Activated CD4-positive, alpha-beta memory T cell treated with anti-CD3 and anti-CD28 coated beads, Interleukin-2, amount 10 ng/mL, durations not matched to agents 7 days and 5 days (primary cell): ENCODE measurements around the gene CHRD. TPM values are rescaled to one million over a fixed set of nuclear protein-coding genes. Genes with fewer than 3 reads are reported as not detected.
A peak's percentile ranks its signal among the peaks of the same experiment; 100 is the strongest.

ENCODE experiments used
- CTCF ChIA-PET: fragments of 350-600 bp; sonication (Branson Sonifier 250); formaldehyde crosslinking; loops from one replicate; lab custom pipeline; 2021; ENCODE audit warnings: antibody characterized with exemption, inconsistent platforms; lab: Charles Lee
- POLR2A ChIA-PET: fragments of 350-600 bp; sonication (Branson Sonifier 250); formaldehyde crosslinking; loops from one replicate; lab custom pipeline; 2021; ENCODE audit warnings: antibody characterized with exemption; lab: Charles Lee
- DNase-seq: peaks from one replicate; pipeline ENCODE4 v3.0.0-alpha.2; 2020
- H3K27ac Mint-ChIP-seq: one replicate; pipeline ENCODE4 v1.8.0; 2021; ENCODE audit warnings: mild to moderate bottlenecking, mixed read lengths
- H3K27me3 Mint-ChIP-seq: one replicate; pipeline ENCODE4 v1.8.0; 2021; ENCODE audit warnings: mixed read lengths
- H3K36me3 Mint-ChIP-seq: one replicate; pipeline ENCODE4 v1.8.0; 2021; ENCODE audit warnings: low read depth, mixed read lengths
- H3K4me1 Mint-ChIP-seq: one replicate; pipeline ENCODE4 v1.8.0; 2021; ENCODE audit warnings: mixed read lengths
- H3K4me3 Mint-ChIP-seq: one replicate; pipeline ENCODE4 v1.8.0; 2021; ENCODE audit warnings: mild to moderate bottlenecking, mixed read lengths
- H3K9me3 Mint-ChIP-seq: one replicate; pipeline ENCODE4 v1.8.0; 2021; ENCODE audit warnings: mixed read lengths
- total RNA-seq, 2 experiments: library from RNA; stranded (reverse); gene quantifications; one replicate each; pipeline ENCODE4 v1.2.3, GENCODE V29; 2021

The CHRD gene
- total RNA-seq, 2 experiments from 2014 or later: not detected

DNA sequence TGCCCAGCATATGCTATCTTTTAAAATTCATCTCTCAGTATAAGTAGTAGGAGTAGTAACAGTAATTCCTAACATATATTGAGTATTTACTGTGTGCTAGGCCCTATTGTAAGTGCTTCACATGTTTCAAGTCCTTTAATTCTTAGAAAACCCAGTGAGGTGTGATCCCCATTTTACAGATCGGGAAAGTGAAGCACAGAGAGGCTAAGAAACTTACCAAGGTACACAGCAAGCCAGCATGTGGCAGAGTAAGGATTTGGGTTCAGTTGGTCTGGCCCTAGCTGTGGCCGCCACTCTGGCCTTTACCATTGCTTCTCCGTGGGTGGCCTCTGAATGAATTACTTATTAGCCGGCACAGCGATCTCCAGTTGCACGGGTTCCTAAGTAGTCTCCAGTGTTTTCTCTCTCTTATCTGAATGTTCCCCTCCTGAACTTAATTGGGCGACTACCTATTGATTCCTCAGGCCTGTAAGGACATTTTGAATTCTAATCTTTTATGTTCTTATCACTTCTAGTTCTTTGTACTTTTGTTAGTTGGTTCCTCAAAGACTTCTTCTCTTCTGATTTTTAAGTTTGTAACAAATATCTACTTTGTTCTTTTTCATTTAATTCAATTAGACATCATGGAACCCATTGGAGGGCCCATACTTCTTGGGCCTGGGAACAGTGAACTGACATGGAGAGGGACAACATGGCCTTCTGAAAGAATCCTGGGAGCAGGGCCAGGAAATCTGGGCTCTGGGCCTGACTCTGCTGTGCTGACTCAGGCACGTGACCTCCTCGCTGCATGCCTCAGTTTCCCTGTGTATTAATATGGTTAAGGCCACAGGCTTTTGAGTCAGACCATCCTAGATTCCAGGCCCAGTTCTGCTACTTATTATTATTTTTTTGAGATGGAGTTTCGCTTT, 30.0 kb upstream of the CHRD start:
- H3K27me3 Mint-ChIP-seq: no peaks in the 10 kb centered on the region
- H3K4me1 Mint-ChIP-seq: peaks cover 13% of the 10 kb centered on the region
- ChIA-PET CTCF (interaction anchor here (1.1 kb wide), 1 partner anchor 13 kb away, joined by 3 read pairs; the partner anchor contains the start of gene FAM131A), POLR2A (interaction anchor here (3.2 kb wide), 1 partner anchor 12 kb away, joined by 10 read pairs; the partner anchor contains the start of genes CLCN2 and POLR2H)
- peaks cover 2% of the 10 kb centered on the region for H3K36me3 Mint-ChIP-seq
- H3K4me3 Mint-ChIP-seq: no peak overlapping the region
- no peak overlapping the region for H3K27ac Mint-ChIP-seq
- no peak for DNase-seq
- H3K9me3 Mint-ChIP-seq: no peaks in the 10 kb centered on the region

DNA sequence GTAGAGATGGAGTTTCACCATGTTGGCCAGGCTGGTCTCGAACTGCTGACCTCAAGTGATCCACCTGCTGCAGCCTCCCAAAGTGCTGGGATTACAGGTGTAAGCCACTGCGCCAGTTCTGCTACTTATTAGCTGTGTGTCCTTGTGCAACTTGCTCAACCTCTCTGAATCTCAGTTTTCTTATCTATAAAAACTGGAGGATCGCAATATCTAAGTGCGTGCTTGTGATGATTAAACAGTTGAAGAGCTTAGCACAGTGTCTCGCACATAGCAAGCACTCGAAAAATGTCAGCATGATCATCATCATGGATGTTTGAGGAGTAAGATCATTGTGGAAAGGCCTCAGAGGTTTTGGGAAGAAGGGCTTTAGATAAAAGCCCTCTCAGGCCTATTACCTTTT, 29.2 kb upstream of the CHRD start:
- H3K4me3 Mint-ChIP-seq: no peak overlapping the region
- no peak for DNase-seq
- no peaks in the 10 kb centered on the region for H3K36me3 Mint-ChIP-seq
- CTCF ChIA-PET: interaction anchor here (0.8 to 3.6 kb wide), 3 partner anchors 13 to 45 kb away, joined by 3 to 19 read pairs (median 3); partner anchors contain the start of gene FAM131A
- POLR2A ChIA-PET: interaction anchor here (3.2 kb wide), 1 partner anchor 12 kb away, joined by 10 read pairs; the partner anchor contains the start of genes CLCN2 and POLR2H
- no peaks in the 10 kb centered on the region for H3K9me3 Mint-ChIP-seq
- no peak overlapping the region for H3K27ac Mint-ChIP-seq
- H3K4me1 Mint-ChIP-seq: peaks cover 13% of the 10 kb centered on the region
- no peaks in the 10 kb centered on the region for H3K27me3 Mint-ChIP-seq

DNA sequence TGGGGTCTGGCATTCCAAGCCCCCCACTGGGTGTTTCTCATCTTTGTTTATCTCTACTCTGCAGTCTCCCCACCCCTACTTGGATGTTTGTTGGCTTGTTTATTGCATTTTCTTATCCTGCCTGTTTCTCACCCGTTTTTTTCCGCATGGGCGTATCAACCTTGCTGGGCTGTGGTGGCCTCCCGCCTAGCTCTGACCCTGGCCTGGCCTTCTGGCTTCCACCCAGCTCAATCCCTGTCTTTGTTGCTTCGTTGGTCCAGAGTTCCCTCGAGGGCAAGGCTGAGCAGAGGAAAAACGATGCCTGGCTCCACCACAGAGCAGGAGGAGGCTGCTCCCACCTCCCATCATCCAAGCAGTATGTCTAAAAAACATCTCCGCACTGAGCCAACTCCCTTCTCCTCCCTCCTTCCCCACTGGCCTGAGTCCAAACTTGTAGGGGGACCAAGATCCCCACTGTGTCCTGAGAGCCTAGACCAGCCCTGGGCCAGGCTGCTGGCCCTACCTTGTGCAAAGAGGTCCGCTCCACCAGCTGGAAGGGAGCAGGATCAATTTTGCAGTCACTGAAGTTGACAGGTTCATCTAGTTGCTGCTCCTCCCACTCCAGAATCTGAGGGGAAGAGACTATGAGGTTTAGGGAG, 28.2 kb upstream of the CHRD start:
- DNase-seq: no peak
- Mint-ChIP-seq H3K4me1 (peaks cover 13% of the 10 kb centered on the region), H3K9me3 (no peaks in the 10 kb centered on the region), H3K4me3 (no peak overlapping the region), H3K36me3 (no peaks in the 10 kb centered on the region), H3K27ac (no peak overlapping the region), H3K27me3 (no peaks in the 10 kb centered on the region)
- ChIA-PET POLR2A (interaction anchor here (1.3 to 3.2 kb wide), 2 partner anchors 9 to 11 kb away, joined by 4 to 10 read pairs; partner anchors contain the start of genes CLCN2 and POLR2H), CTCF (interaction anchor here (0.7 to 3.6 kb wide), 4 partner anchors 20 to 192 kb away, joined by 3 to 19 read pairs (median 4); no protein-coding TSS in a partner anchor)

DNA sequence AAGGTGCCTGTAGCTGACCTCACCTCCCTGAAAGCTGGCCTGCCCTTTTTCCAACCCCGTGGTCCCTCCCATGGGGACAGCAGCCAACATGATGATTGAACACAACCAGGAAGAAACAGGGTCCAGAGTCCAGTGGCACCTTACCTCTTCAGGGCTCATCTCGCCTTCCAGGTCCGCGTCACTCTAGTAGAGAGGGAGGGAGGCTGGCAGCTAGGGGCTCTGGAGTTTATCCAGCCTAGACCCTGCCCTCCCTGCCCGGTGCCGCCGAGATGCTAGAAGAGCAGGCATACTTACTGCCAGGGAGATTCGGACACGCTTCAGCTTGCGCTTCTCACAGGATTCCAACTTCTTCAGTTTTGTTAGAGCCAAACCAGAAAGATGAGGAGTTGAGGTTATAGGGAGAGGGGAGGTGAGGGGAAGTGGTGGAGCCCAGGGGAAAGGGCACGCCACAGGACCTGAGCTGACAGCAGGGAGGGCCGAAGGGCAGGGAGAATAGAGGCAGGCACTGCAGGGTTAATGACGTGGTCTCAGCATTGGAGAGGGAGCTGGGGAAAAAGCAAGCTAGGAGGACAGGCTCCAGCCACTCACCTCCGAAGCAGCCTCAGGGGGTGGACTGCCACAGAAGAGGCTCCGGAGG, 27.6 kb upstream of the CHRD start:
- H3K4me1 Mint-ChIP-seq: peaks cover 11% of the 10 kb centered on the region
- no peak for DNase-seq

DNA sequence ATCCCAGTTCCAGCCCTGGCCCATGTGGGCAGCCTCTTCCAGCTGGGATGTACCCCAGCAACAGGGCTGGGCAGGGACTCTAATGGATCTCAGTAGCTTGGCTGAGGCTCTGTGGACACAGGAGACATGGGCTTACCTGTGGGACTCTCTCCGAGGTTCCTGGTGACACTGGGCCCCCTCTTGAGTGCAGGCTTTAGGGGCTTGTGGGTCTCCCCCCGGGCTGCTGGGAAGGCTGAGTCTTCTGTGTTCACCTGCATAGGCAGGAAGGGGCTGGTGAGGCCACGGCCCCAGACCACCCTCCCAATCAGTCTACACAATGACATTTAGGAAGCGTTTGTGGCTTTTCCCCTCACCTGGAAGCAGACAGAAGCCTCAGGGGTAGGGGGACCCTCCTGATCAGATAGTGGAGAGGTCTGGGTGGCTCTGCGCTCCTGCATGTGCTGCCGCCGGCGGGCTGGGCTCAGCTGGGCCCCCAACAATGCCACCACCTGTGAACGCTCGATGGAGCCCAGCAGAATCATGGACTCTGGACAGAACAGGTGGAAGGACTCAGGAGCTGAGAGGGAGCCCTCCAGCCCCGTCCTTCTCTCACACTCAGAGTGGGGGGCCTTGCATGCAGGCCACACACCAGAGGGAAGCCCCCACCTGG, 26.8 kb upstream of the CHRD start:
- H3K4me1 Mint-ChIP-seq: peaks cover 6% of the 10 kb centered on the region
- H3K9me3 Mint-ChIP-seq: no peaks in the 10 kb centered on the region
- no peak for DNase-seq
- POLR2A ChIA-PET: interaction anchor here (1.5 to 3.2 kb wide), 2 partner anchors 9 to 38 kb away, joined by 4 to 10 read pairs; partner anchors contain the start of genes CLCN2 and POLR2H
- H3K27me3 Mint-ChIP-seq: no peaks in the 10 kb centered on the region
- H3K27ac Mint-ChIP-seq: no peak overlapping the region
- H3K36me3 Mint-ChIP-seq: no peaks in the 10 kb centered on the region
- CTCF ChIA-PET: interaction anchor here (1.3 to 5.0 kb wide), 7 partner anchors 9 to 161 kb away, joined by 3 to 20 read pairs (median 7); no protein-coding TSS in a partner anchor
- H3K4me3 Mint-ChIP-seq: no peak overlapping the region

More for the DNA sequence above, 27.6 kb upstream of the CHRD start:
- Mint-ChIP-seq H3K27me3 (no peaks in the 10 kb centered on the region), H3K36me3 (no peaks in the 10 kb centered on the region), H3K27ac (no peak overlapping the region), H3K9me3 (no peaks in the 10 kb centered on the region), H3K4me3 (no peak overlapping the region)
- ChIA-PET CTCF (interaction anchor here (0.7 to 5.0 kb wide), 5 partner anchors 19 to 191 kb away, joined by 3 to 20 read pairs (median 6); no protein-coding TSS in a partner anchor), POLR2A (interaction anchor here (1.3 to 3.2 kb wide), 2 partner anchors 8 to 10 kb away, joined by 4 to 10 read pairs; partner anchors contain the start of genes CLCN2 and POLR2H)

DNA sequence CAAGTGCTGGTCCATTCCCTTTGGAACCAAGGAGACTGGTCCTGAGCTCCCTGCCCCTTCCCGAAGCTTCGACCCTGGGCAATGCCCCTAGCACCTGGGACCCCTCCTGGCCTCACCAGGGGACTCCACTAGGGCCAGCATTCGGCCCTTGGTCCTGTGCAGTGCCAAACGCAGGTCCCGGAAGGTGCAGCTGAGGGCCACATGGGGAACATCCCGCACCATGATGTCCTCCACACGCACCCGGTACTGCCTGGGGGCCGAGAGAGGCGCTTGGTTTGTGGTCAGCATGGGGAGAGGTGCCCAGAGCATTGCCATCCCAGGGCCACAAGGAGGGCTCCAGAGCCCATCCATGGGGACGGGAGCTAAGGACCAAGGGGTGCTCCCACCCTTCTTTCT, 26.3 kb upstream of the CHRD start:
- H3K27ac Mint-ChIP-seq: no peak overlapping the region
- H3K9me3 Mint-ChIP-seq: no peaks in the 10 kb centered on the region
- no peaks in the 10 kb centered on the region for H3K27me3 Mint-ChIP-seq
- ChIA-PET POLR2A (interaction anchor here (1.1 to 1.5 kb wide), 2 partner anchors 9 to 38 kb away, joined by 3 to 4 read pairs; no protein-coding TSS in a partner anchor), CTCF (interaction anchor here (0.6 to 5.0 kb wide), 11 partner anchors 8 to 161 kb away, joined by 3 to 20 read pairs (median 4); no protein-coding TSS in a partner anchor)
- no peak overlapping the region for H3K4me3 Mint-ChIP-seq
- no peak for DNase-seq
- H3K36me3 Mint-ChIP-seq: no peaks in the 10 kb centered on the region
- peaks cover 5% of the 10 kb centered on the region for H3K4me1 Mint-ChIP-seq

DNA sequence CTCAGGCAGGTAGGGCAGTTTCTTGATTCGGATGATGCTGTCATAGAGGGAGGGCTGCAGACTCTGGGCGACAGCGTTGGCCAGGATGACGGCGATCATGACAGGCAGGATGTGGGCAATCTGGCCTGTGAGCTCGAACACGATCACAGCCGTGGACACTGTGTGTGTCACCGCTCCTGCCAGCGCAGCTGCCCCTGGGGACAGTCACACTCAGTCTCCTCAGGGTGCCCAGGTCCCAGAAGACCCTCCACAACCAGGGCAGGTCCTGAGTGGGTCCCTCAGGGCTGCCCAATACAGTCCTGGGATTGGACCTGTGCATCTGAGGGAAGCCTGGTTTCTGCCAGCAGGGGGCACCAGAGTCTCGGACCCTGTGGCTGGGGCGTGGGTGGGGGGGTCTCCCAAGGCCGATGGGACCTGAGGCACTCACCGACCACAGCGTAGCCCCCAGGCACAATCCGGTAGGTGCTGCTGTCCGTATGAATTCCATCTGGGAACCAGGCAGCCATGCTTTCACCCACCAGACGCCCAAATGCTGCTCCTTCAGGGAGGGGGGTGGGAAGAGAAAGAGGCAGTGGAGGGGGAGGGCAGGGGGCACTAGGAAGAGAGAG, 25.6 kb upstream of the CHRD start:
- DNase-seq: peak; percentile 54
- ChIA-PET CTCF (interaction anchor here (0.6 to 5.0 kb wide), 12 partner anchors 8 to 188 kb away, joined by 3 to 20 read pairs (median 4); no protein-coding TSS in a partner anchor), POLR2A (interaction anchor here (1.1 to 1.5 kb wide), 2 partner anchors 8 to 39 kb away, joined by 3 to 4 read pairs; no protein-coding TSS in a partner anchor)
- H3K27me3 Mint-ChIP-seq: no peaks in the 10 kb centered on the region
- H3K9me3 Mint-ChIP-seq: no peaks in the 10 kb centered on the region
- H3K4me3 Mint-ChIP-seq: no peak overlapping the region
- H3K4me1 Mint-ChIP-seq: peaks cover 5% of the 10 kb centered on the region
- H3K36me3 Mint-ChIP-seq: no peaks in the 10 kb centered on the region
- no peak overlapping the region for H3K27ac Mint-ChIP-seq

DNA sequence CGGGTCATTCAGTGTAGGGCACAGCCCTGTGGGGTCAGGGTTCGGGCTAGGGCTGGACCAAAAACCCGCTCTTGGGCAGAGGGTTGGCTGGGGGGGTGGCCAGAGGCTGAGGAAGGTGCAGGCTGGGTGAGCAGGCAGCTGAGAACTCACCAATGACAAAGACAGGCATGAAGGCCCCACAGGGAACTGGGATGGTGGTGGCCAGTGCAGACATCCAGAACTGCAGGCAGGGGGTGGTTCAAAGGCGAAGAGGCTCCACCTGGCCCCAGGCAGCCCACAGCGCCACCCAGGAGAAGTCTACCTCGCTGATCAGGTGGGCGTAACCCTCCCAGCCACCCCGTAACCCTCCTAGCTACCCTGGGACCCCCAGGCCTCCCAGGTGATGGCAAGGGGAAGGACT, 25.1 kb upstream of the CHRD start:
- H3K36me3 Mint-ChIP-seq: no peaks in the 10 kb centered on the region
- CTCF ChIA-PET: interaction anchor here (1.0 to 5.0 kb wide), 4 partner anchors 13 to 187 kb away, joined by 4 to 20 read pairs (median 6); no protein-coding TSS in a partner anchor
- no peaks in the 10 kb centered on the region for H3K27me3 Mint-ChIP-seq
- no peaks in the 10 kb centered on the region for H3K9me3 Mint-ChIP-seq
- H3K27ac Mint-ChIP-seq: no peak overlapping the region
- H3K4me3 Mint-ChIP-seq: no peak overlapping the region
- peaks cover 5% of the 10 kb centered on the region for H3K4me1 Mint-ChIP-seq
- POLR2A ChIA-PET: no interaction called here
- no peak for DNase-seq

DNA sequence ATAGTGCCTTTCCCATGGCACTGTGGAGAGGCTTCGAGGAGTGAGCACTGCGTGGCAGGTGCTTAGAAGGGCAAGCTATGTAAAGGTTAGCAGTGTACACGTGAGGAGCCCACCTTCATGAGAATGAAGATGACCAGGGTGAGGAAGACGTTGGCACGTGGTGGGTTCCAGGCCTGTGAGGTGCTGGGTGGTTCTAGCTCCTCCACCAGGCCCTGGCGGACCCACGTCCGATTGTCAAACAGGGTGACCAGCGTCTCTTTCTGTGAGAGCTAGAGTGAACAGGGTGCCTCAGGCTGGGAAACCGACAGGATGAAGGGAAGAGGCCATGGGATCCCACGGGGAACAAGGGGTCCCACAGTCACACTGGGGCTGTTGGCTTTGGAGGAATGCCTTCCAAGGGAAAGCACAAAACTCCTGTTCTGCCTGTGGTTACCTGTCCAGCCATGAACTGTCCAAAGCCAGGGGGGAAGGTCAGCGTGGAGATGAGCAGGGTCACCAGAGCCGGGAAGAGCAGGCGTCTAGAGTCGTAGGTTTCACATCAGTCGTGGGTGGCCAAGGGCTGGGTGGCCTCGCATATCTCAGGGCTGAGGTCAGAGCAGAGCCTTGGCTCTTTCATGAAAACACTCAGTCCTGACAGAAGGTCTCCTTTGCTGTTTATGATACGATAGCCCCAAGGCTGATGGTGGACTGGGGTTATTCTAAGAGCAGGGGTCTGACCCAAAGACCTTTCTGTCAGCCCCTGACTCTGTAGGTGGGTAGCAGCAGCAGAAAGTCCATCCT, 24.4 kb upstream of the CHRD start:
- Mint-ChIP-seq H3K27me3 (peaks cover 2% of the 10 kb centered on the region), H3K36me3 (no peaks in the 10 kb centered on the region), H3K4me1 (peaks cover 9% of the 10 kb centered on the region), H3K9me3 (no peaks in the 10 kb centered on the region), H3K27ac (no peak overlapping the region), H3K4me3 (no peak overlapping the region)
- ChIA-PET POLR2A (no interaction called here), CTCF (interaction anchor here (1.0 to 5.0 kb wide), 4 partner anchors 13 to 186 kb away, joined by 4 to 20 read pairs (median 6); no protein-coding TSS in a partner anchor)
- no peak for DNase-seq

DNA sequence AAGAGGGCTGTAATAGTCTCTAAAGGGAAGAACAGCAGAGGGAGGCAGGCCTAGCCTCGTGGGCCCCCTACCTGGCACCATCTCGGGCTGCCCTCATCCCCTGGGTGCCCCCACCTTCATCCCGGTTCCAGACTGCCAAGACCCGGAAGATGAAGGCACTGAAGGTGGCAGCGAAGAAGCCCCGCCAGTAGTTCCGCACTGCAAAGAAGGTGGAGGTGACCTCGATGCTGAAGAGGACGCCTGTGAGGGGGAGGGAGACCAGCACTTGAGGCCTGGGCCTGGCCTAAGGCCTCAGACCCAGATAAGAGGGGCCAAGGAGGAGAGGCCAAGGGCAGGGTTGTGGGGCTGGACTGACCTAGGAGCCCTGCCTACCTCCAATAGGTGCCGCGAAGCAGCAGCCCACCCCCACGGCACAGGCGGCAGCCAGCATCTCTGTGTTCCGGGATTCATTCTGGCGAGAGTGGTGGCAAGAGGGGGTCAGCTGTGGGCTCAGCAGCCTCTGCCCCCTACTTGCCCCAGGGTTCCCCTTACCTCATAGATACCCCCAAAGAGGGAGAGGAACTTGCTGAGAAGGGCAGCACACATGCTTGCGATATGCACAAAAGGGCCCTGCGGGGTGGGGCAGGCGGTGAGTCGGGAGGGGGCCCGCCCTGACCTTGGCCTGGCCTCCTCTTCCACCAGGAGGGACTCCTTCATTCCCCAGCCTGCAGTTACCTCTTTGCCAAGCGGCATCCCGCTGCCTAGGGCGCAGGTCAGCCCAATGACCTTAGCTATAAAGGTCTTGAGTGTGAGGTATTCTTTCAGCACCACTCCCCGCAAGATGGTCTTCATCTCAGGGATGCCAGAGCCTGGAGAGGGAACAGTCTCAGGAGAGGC, 22.4 kb upstream of the CHRD start:
- Mint-ChIP-seq H3K9me3 (no peaks in the 10 kb centered on the region), H3K36me3 (no peaks in the 10 kb centered on the region), H3K4me3 (no peak overlapping the region), H3K4me1 (peaks cover 14% of the 10 kb centered on the region), H3K27me3 (peaks cover 2% of the 10 kb centered on the region), H3K27ac (no peak overlapping the region)
- CTCF ChIA-PET: interaction anchor here (0.6 to 5.0 kb wide), 2 partner anchors 157 to 1246 kb away, joined by 3 to 20 read pairs; no protein-coding TSS in a partner anchor
- no peak for DNase-seq
- POLR2A ChIA-PET: no interaction called here
